NCI-H1417 treated with DMSO at 0.1 percent for 48 hours (cell line): Measurements from ENCODE around the gene IL15.
"Not testable (repeated sequence)": the region's sequence is repeated elsewhere in the genome, so short reads cannot be mapped to it uniquely, and the experiment has no call there.

Source experiments
- DNase-seq: peaks from one replicate; lab custom pipeline; 2025; lab: John Stamatoyannopoulos, UW

IL15 gene

DNA sequence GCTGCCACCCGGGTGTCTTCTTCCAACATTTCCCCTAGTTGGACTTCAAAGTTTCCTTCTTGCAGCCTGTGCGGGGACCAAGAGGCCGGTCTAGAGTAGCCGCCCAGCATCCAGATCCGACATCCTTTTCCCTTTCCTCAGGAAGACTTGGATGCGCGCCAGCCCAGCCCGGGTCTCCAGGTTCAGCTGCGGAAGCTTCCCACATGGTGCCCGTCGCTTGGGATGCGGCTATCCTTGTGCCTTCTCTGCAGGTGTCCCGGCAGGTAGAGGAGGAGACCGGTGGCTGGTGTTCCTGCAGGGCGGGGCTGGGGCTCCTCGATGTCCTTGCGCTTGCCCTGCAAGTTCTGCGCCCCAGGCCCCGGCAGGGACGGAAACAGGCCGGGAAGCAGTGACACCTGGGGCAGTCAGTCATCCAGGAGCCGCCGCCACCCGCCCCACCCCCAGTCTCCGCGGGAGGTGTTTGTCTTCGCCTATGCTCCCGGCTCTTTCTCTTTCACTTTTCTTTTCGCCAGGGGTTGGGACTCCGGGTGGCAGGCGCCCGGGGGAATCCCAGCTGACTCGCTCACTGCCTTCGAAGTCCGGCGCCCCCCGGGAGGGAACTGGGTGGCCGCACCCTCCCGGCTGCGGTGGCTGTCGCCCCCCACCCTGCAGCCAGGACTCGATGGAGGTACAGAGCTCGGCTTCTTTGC, at the start of gene IL15:
IL15 (plus strand) TSS at position 502 of the 689 bp plus-strand sequence. CDS start 82,882 bp downstream, outside the sequence.
- DNase-seq = no peak

DNA sequence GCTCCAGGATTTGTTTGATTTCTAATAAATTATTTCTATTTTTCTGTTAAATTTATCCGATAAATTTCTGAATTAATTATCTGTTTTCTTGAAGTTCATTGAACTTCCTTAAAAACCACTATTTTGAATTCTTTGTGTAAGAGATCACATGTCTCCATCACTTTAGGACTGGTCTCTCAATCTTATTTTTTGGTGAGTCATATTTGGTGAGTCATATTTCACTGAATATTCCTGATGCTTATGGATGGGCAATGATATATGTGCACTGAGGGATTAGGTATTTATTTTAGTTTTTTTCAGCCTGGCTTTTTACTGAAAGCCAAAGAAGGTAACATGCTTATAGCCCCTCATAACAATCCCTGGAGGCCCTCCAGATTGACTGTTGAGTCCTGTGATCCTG, 48.5 kb upstream of the IL15 start:
- DNase-seq = no peak

DNA sequence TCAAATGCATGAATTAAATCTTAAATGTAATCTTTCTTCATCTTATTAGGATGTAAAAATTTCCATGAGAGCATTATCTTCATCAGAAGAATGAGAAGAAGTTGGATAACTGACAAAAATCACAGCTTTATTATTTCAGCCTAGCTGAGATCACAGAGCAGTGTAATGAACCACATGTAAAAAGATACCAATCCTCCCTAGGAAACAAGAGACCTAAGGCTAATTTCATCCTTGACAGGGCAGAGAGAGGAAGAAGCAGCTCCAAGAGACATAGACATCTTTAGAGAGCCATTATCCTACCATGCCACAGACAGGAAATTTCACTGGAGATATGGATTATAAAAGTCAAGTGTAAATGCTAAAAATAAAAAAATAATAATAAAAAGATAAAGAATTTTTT, 40.9 kb upstream of the IL15 start:
- no peak for DNase-seq

GRCh38 chr4:141599853-141600252, 36.5 kb upstream of the IL15 start:
- DNase-seq = no peak

DNA sequence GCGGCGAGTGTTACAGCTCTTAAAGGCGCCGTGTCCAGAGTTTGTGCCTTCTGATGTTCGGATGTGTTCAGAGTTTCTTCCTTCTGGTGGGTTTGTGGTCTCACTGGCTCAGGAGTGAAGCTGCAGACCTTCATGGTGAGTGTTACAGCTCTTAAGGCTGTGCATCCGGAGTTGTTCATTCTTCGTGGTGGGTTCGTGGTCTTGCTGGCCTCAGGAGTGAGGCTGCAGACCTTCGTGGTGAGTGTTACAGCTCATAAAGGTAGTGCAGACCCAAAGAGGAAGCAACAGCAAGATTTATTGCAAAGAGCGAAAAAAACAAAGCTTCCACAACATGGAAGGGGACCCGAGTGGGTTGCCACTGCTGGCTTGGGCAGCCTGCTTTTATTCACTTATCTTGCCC, 31.7 kb upstream of the IL15 start:
- not testable (repeated sequence) for DNase-seq

GRCh38 chr4:141605425-141605856, 30.9 kb upstream of the IL15 start:
- no peak for DNase-seq

DNA sequence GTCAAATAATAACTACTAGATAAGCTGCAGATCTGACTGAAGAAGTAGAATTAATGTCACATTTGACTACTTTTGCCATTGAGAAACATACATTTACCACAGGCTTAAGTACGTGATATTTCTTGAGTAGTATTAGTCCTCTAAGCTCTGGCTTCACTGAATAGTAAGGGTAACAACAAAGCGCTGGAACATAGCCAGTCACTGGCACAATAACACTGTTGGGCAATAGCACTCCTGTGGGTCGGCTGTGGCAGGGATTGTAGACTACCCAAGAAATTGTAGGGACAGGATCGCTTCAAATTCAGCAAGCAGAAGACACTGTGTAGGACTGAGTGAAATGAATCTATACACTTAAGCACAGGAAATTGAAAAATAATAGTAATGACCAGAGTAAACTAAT, 27.1 kb upstream of the IL15 start:
- no peak for DNase-seq

DNA sequence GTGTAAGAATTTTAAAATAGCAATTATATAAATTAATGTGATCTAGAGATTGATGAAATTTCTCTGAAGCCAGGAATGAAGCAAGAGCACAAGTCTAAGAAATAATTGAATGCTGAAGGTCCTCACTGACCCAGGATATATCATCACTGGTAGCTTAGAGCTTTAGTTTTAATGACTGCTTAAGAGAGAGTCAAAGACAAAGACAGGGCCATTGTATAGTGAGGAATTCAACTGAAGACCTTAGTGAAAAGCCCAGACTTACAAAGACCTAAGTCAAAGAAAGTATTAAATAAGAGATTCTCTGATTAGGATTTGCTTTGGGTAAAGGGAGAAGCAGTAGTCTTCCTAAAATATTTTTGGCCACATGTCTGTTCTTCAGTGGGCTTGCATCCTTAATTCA, 26.0 kb upstream of the IL15 start:
- DNase-seq = no peak

GRCh38 chr4:141614878-141615586, 21.4 kb upstream of the IL15 start:
- no peak for DNase-seq

DNA sequence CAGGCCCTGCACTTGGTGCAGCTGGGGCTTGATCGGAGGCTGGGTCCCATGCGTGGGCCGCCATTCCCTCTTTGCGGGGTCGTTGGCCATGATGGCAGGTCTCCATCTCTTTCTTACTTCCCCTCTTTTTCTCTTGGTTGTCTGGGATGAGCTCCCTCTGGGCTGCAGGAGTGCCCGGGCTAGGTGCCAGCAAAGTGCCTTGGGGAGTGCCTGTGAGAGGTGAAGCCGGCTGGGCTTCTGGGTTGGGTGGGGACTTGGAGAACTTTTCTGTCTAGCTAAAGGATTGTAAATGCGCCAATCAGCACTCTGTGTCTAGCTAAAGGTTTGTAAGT, 20.8 kb upstream of the IL15 start:
- DNase-seq = not testable (repeated sequence)

- no peak for DNase-seq
Measured at GRCh38 chr4:141620715-141621114, 15.7 kb upstream of the IL15 start.

GRCh38 chr4:141625023-141625422, 11.4 kb upstream of the IL15 start:
- DNase-seq = no peak

DNA sequence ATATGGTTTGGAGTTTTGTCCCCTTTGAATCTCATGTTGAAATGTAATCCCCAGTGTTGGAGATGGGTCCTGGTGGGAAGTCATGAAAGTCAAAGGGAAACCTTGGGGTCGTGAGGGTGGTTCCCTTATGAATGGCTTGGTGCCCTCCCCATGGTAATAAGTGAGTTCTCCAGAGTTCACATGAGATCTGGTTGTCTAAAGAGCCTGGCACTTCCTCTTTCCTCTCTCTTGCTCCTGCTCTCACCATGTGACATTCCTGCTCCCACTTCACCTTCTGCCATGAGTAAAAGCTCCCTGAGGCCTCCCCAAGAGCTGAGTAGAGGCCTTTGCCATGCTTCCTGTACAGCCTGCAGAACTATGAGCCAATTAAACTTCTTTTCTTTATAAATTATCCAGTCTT, 5.5 kb upstream of the IL15 start:
- no peak for DNase-seq

DNA sequence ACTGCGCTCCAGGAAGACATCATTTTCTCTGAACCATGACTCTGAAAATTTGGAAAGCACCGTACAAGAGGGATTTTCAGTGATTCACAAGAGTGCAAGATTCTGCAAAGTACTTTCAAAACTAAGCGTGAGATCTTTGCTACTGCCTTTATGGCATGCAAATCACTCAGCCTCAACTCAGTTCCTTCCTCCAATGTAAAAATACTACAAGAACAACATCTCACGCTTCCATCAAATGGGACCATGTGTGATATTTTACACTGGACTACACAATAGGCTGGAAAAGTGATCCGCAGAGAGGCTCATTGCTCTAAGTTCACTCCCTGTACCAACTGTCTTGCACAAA, 674 bp upstream of the IL15 start:
- no peak for DNase-seq

DNA sequence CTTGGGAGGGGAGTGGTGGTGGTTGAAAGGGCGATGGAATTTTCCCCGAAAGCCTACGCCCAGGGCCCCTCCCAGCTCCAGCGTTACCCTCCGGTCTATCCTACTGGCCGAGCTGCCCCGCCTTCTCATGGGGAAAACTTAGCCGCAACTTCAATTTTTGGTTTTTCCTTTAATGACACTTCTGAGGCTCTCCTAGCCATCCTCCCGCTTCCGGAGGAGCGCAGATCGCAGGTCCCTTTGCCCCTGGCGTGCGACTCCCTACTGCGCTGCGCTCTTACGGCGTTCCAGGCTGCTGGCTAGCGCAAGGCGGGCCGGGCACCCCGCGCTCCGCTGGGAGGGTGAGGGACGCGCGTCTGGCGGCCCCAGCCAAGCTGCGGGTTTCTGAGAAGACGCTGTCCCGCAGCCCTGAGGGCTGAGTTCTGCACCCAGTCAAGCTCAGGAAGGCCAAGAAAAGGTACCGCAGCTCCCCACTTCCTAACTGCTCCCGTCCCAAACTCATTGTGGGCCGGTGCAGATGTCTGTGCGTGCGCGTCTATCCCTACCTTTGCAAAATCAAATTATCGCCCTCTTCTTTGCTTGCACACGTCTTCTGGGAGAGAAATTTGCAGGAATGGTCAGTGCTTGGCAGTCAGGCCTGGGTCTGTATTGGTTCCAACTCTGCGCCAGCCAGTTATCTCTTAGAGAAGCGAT, 533 bp downstream of the IL15 start:
- no peak for DNase-seq

GRCh38 chr4:141637565-141637964, 1.2 kb downstream of the IL15 start:
- no peak for DNase-seq

- no peak for DNase-seq
Measured at GRCh38 chr4:141638230-141638629, 1.8 kb downstream of the IL15 start.

DNA sequence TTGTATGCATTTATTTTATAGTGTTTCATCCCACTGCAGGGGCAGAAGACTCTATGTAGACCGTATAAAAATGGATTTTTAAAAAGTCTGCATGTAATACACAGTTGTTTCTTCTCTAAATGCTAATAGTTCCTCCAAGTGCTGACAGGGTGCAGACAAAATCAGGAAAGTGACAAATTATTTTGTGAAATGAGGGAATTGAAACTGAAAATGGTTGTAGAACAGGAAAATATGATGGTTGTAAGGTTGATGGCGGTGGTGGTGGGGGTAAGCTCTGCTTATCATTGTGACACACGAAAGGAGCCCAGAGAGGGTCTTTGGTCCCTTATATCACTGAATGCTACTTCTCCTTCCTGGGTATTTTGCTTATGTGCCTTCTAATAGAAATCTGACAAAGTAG, 4.3 kb downstream of the IL15 start:
- no peak for DNase-seq

DNA sequence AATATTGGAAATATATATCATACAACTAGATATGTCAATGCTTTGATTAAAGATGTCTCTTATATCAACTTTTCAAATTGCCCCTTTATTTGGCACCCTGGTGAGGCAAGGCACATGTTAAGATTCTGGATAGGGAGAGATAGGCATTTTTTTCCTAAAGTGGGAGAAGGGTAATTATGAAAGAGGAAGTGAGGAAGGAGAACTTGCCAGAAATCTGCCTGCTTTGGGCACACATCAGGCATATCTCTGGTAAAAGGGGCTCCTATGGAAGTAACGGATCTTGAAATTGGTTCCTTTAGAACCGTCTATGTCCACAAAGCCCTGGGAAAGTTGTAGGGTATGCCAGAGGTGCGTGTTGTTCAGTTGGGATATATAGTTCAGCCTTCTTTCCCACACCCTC, 5.7 kb downstream of the IL15 start:
- no peak for DNase-seq

GRCh38 chr4:141642711-141643110, 6.3 kb downstream of the IL15 start:
- no peak for DNase-seq

- DNase-seq = no peak
Measured at GRCh38 chr4:141643557-141643956, 7.2 kb downstream of the IL15 start.

- no peak for DNase-seq
Measured at GRCh38 chr4:141645611-141646340, 9.4 kb downstream of the IL15 start.

DNA sequence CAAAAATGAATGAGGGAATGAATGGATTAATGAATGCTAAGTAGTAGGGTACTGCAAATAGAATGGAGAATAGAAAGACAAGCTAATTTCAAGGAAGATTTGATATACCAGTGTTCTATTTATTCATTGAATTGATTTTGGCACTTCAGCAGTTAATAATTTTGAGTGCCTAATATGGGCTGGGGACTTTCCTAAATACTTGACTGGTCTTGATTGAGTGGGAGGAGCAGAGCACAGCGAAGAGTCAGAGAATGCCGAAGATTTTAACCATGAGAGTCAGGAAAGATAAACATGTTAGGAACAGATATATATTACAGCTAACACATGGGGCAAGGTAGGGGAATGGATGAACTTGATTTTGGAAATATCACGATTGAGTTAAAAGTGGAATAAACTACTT, 10.6 kb downstream of the IL15 start:
- no peak for DNase-seq
